Measurements from ENCODE around the gene VCX3B. TPM values are rescaled to one million over a fixed set of nuclear protein-coding genes. Genes with fewer than 3 reads are reported as not detected.
"Not testable (repeated sequence)": the region's sequence is repeated elsewhere in the genome, so short reads cannot be mapped to it uniquely, and the experiment has no call there.

Gene VCX3B
- total RNA-seq, 2 donors from 2014 or later = not detected

GRCh38 chrX:8484360-8484949 lies 19.8 kb downstream of the VCX3B start:
- TF ChIP-seq, protein P1, sequence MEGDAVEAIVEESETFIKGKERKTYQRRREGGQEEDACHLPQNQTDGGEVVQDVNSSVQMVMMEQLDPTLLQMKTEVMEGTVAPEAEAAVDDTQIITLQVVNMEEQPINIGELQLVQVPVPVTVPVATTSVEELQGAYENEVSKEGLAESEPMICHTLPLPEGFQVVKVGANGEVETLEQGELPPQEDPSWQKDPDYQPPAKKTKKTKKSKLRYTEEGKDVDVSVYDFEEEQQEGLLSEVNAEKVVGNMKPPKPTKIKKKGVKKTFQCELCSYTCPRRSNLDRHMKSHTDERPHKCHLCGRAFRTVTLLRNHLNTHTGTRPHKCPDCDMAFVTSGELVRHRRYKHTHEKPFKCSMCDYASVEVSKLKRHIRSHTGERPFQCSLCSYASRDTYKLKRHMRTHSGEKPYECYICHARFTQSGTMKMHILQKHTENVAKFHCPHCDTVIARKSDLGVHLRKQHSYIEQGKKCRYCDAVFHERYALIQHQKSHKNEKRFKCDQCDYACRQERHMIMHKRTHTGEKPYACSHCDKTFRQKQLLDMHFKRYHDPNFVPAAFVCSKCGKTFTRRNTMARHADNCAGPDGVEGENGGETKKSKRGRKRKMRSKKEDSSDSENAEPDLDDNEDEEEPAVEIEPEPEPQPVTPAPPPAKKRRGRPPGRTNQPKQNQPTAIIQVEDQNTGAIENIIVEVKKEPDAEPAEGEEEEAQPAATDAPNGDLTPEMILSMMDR (IDR thresholded peaks at IDR 0.05) = no peak
- Histone ChIP-seq H3K36me3 (no peaks in the 10 kb centered on the region), H3K4me3 (no peak overlapping the region), H3K9me3 (no peaks in the 10 kb centered on the region), H3K27me3 (no peaks in the 10 kb centered on the region), H3K4me1 (no peaks in the 10 kb centered on the region), H3K27ac (no peak overlapping the region), H3K9ac (ENCODE audit: low read depth in 2 of 2, low read length in 2 of 2) (no peak overlapping the region)
- DNase-seq = no peak
- intact Hi-C loops (cut with DNase I) = no loop called here

GRCh38 chrX:8495036-8495435 lies 30.4 kb downstream of the VCX3B start:
- H3K36me3 ChIP-seq; H3K9me3 ChIP-seq; H3K4me3 ChIP-seq; H3K27ac ChIP-seq; H3K9ac ChIP-seq (ENCODE audit: low read depth in 2 of 2, low read length in 2 of 2); H3K27me3 ChIP-seq; H3K4me1 ChIP-seq; intact Hi-C loops (cut with DNase I); DNase-seq: not testable (repeated sequence)

DNA sequence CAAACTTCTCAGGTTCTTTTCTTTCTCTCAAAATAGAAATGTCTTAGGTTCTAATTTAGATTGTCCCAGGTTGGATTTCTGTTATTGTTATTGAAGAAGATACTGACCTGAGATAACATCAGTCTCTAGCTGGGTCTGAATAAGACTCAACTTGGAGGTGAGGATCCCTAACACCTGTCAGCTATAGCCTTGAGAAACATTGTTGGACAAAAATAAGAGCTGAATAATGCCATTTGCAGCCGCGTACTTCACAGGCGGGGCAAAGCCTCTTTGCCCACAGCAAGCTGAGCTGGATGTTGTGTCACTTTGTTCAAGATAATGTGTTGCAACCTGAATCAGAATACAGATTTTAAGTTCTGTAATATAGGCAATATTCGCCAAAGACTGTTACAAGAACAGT lies 35.6 kb downstream of the VCX3B start:
- TF ChIP-seq, protein P1 (IDR thresholded peaks at IDR 0.05) = no peak
- H3K4me1 ChIP-seq = no peaks in the 10 kb centered on the region

GRCh38 chrX:8502101-8502500 lies 37.5 kb downstream of the VCX3B start:
- H3K27me3 ChIP-seq; H3K4me3 ChIP-seq; DNase-seq; intact Hi-C loops (cut with DNase I); H3K9me3 ChIP-seq; H3K9ac ChIP-seq (ENCODE audit: low read depth in 2 of 2, low read length in 2 of 2); H3K36me3 ChIP-seq; H3K27ac ChIP-seq; H3K4me1 ChIP-seq: not testable (repeated sequence)

More for the DNA sequence above, 35.6 kb downstream of the VCX3B start:
- Histone ChIP-seq H3K9ac (ENCODE audit: low read depth in 2 of 2, low read length in 2 of 2) (no peak overlapping the region), H3K9me3 (no peaks in the 10 kb centered on the region), H3K27me3 (no peaks in the 10 kb centered on the region), H3K4me3 (no peak overlapping the region), H3K36me3 (no peaks in the 10 kb centered on the region), H3K27ac (no peak overlapping the region)
- no peak for DNase-seq
- intact Hi-C loops (cut with DNase I) = no loop called here

DNA sequence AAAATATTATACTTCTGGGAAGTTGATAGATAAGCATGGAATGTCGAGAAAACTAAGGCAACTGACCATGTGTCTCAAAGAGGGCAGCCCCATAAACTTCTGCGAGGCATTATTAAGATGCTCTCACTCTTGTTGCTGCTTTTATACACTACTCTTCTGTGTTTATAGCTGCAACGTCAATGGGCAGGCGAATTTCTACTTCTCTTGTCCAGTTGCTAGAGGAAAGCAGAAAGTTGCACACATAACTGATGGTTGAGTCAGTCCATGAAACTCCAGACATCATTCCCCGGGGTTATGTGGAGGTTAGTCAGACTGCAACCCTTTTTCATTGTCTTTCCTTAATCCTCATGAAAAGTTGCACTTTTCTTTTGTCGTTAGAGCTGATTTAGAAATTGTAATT lies 39.8 kb downstream of the VCX3B start:
- H3K27ac ChIP-seq = no peak overlapping the region
- no peak overlapping the region for H3K4me3 ChIP-seq
- no peak for DNase-seq
- H3K9me3 ChIP-seq = no peaks in the 10 kb centered on the region
- no peaks in the 10 kb centered on the region for H3K4me1 ChIP-seq
- H3K9ac ChIP-seq (ENCODE audit: low read depth in 2 of 2, low read length in 2 of 2) = no peak overlapping the region
- intact Hi-C loops (cut with DNase I) = no loop called here
- TF ChIP-seq, protein P1 (IDR thresholded peaks at IDR 0.05) = no peak
- no peaks in the 10 kb centered on the region for H3K36me3 ChIP-seq
- H3K27me3 ChIP-seq = no peaks in the 10 kb centered on the region
